HepG2 (cell line): ENCODE results near the gene TADA3. TPM values are rescaled to one million over a fixed set of nuclear protein-coding genes. Genes with fewer than 3 reads are reported as not detected.
A peak's percentile ranks its signal among the peaks of the same experiment; 100 is the strongest.

Source experiments
- ATF1 ChIP-seq: IDR thresholded peaks from 2 replicates; pipeline ENCODE4 v1.6.1; 2016; ENCODE audit warnings: mild to moderate bottlenecking, control low read depth
- EHMT2 ChIP-seq: fragments of 200-600 bp; sonication (generic); IDR thresholded peaks from 2 replicates; pipeline ENCODE4 v1.7.0; 2017; ENCODE audit warnings: antibody characterized with exemption, low read depth, low read length, borderline replicate concordance
- FOXM1 ChIP-seq: sonication (generic); formaldehyde crosslinking; IDR thresholded peaks from 2 replicates; pipeline ENCODE4 v1.5.0; 2020; ENCODE audit warnings: missing genetic modification reagents
- KAT8 ChIP-seq: IDR thresholded peaks from 2 replicates; pipeline ENCODE4 v1.6.1; 2016; ENCODE audit warnings: missing genetic modification reagents, missing compliant biosample characterization
- KLF12 ChIP-seq: sonication (generic); formaldehyde crosslinking; IDR thresholded peaks from 2 replicates; pipeline ENCODE4 v1.4.0; 2020; ENCODE audit warnings: missing genetic modification reagents, borderline replicate concordance
- RERE ChIP-seq: IDR thresholded peaks from 2 replicates; pipeline ENCODE4 v1.6.1; 2016; ENCODE audit warnings: low read depth, missing genetic modification reagents, missing compliant biosample characterization
- SMAD3 ChIP-seq: sonication (generic); formaldehyde crosslinking; IDR thresholded peaks from 2 replicates; pipeline ENCODE4 v1.4.0; 2020; ENCODE audit warnings: missing genetic modification reagents
- SNAPC2 ChIP-seq: sonication (generic); formaldehyde crosslinking; IDR thresholded peaks from 2 replicates; pipeline ENCODE4 v1.8.1; 2022; ENCODE audit warnings: mild to moderate bottlenecking, missing genetic modification reagents
- SP140L ChIP-seq: sonication (generic); formaldehyde crosslinking; IDR thresholded peaks from 2 replicates; pipeline ENCODE4 v1.4.0; 2020; ENCODE audit warnings: missing genetic modification reagents, borderline replicate concordance
- SSRP1 ChIP-seq: IDR thresholded peaks from 2 replicates; pipeline ENCODE4 v1.6.1; 2016; ENCODE audit warnings: control low read depth
- TBP ChIP-seq: sonication (generic); formaldehyde crosslinking; IDR thresholded peaks from 2 replicates; pipeline ENCODE4 v1.5.0; 2020; ENCODE audit warnings: missing genetic modification reagents
- TEF ChIP-seq: sonication (generic); formaldehyde crosslinking; IDR thresholded peaks from 2 replicates; pipeline ENCODE4 v1.5.0; 2020; ENCODE audit warnings: missing genetic modification reagents
- ZC3H13 ChIP-seq: sonication (generic); formaldehyde crosslinking; IDR thresholded peaks from 2 replicates; pipeline ENCODE4 v1.8.1; 2023; ENCODE audit warnings: mild to moderate bottlenecking, missing genetic modification reagents, moderate library complexity
- ZNF124 ChIP-seq: sonication (generic); formaldehyde crosslinking; IDR thresholded peaks from 2 replicates; pipeline ENCODE4 v1.4.0; 2020; ENCODE audit warnings: missing genetic modification reagents
- ZNF484 ChIP-seq: sonication (generic); formaldehyde crosslinking; IDR thresholded peaks from 2 replicates; pipeline ENCODE4 v1.5.1; 2020; ENCODE audit warnings: mild to moderate bottlenecking, low read depth, missing genetic modification reagents, borderline replicate concordance
- ZNF512B ChIP-seq: sonication (generic); formaldehyde crosslinking; IDR thresholded peaks from 2 replicates; pipeline ENCODE4 v1.5.1; 2020; ENCODE audit warnings: missing genetic modification reagents, mild to moderate bottlenecking, borderline replicate concordance
- ZNF672 ChIP-seq: sonication (generic); formaldehyde crosslinking; IDR thresholded peaks from 2 replicates; pipeline ENCODE4 v1.8.1; 2022; ENCODE audit warnings: missing genetic modification reagents
- ZNF749 ChIP-seq: sonication (generic); formaldehyde crosslinking; IDR thresholded peaks from 2 replicates; pipeline ENCODE4 v1.8.0; 2022; ENCODE audit warnings: mild to moderate bottlenecking, missing genetic modification reagents, moderate library complexity, borderline replicate concordance
- ZNF777 ChIP-seq: sonication (generic); formaldehyde crosslinking; IDR thresholded peaks from 2 replicates; pipeline ENCODE4 v1.4.0; 2020; ENCODE audit warnings: missing genetic modification reagents
- ZNF780A ChIP-seq: sonication (generic); formaldehyde crosslinking; IDR thresholded peaks from 2 replicates; pipeline ENCODE4 v1.8.0; 2022; ENCODE audit warnings: mild to moderate bottlenecking, missing genetic modification reagents, moderate library complexity
- polyA plus RNA-seq, 8 experiments: library from polyadenylated mRNA; depleted of rRNA in 3 of 8; stranded (reverse) in 7 of 8; unstranded in 1 of 8; fragments of >200 nt; fragmentation: Illumina TruSeq in 4 of 8; extraction: Trizol in 4 of 8; gene quantifications; 2 replicates each; pipeline versions ENCODE4 v1.2.1 to v1.2.3, GENCODE V29; 2011 to 2016; ENCODE audit warnings: low read depth in 4 of 8, missing spikeins in 1 of 8, mixed read lengths in 1 of 8; ENCODE audit not compliant: insufficient read depth in 1 of 8
- total RNA-seq, 5 experiments: library from RNA; depleted of rRNA; stranded (reverse); fragments of >200 nt; fragmentation: Illumina TruSeq; extraction: Trizol; gene quantifications; 2 replicates each; pipeline ENCODE4 v1.2.3, GENCODE V29; 2016; ENCODE audit warnings: low read depth in 1 of 5

TADA3 gene
- total and polyA plus RNA-seq, 2 of the 13 experiments (the other 11 are each of a cell fraction or from before 2014, with no cell fraction given), result 32.1 to 37.1 TPM

GRCh38 chr3:9769426-9770275 is 22.6 kb downstream of the TADA3 start, which contains the start of gene CAMK1 (continued):
- TF ChIP-seq ZNF780A (CRISPR knock-in tag), result no peak
- no peak for TF ChIP-seq ZNF672 (CRISPR knock-in tag)
- no peak for TF ChIP-seq ATF1
- TF ChIP-seq KAT8 (CRISPR knock-in tag), result no peak
- TF ChIP-seq SP140L (CRISPR knock-in tag), result no peak
- no peak for TF ChIP-seq ZC3H13 (CRISPR knock-in tag)
- no peak for TF ChIP-seq RERE
- TF ChIP-seq TBP (CRISPR knock-in tag), result no peak
- TF ChIP-seq FOXM1 (CRISPR knock-in tag), result no peak
- no peak for TF ChIP-seq KLF12
- TF ChIP-seq ZNF777, result no peak
- no peak for TF ChIP-seq ZNF749 (CRISPR knock-in tag)
- no peak for TF ChIP-seq ZNF512B
- no peak for TF ChIP-seq TEF (CRISPR knock-in tag)
- TF ChIP-seq SMAD3 (CRISPR knock-in tag), result no peak
- TF ChIP-seq SNAPC2, result no peak
- 0 out of 2 replicates have a peak, but pooled peaks have one; percentile 18 for TF ChIP-seq ZNF124
- no peak for TF ChIP-seq SSRP1 (CRISPR knock-in tag)
- TF ChIP-seq ZNF484 (CRISPR knock-in tag), result no peak
- TF ChIP-seq EHMT2, result no peak
